Astrocyte (in vitro differentiated cells and primary cell): ENCODE measurements around the gene NRF1. TPM values are rescaled to one million over a fixed set of nuclear protein-coding genes. Genes with fewer than 3 reads are reported as not detected.
"Not testable (repeated sequence)": the region's sequence is repeated elsewhere in the genome, so short reads cannot be mapped to it uniquely, and the experiment has no call there.

ENCODE experiments used
- DNase-seq: peaks from one replicate; pipeline ENCODE4 v3.0.0-alpha.2; 2010; ENCODE audit warnings: low read depth
- FAIRE-seq: peaks from 2 replicates; lab custom pipeline; 2011; peaks lifted over from hg19 to GRCh38; lab: Jason Lieb, UNC
- H2AFZ ChIP-seq: 2 replicates; pipeline ENCODE4 v1.6.0; 2012; ENCODE audit warnings: low read depth, low read length, inconsistent platforms
- H3K27ac ChIP-seq: 2 replicates; pipeline ENCODE4 v1.5.1; 2011; ENCODE audit warnings: low read depth, low read length, inconsistent platforms
- H3K27me3 ChIP-seq: 2 replicates; pipeline ENCODE4 v1.6.0; 2011; ENCODE audit warnings: low read length, inconsistent platforms; ENCODE audit not compliant: insufficient read depth
- H3K36me3 ChIP-seq: 2 replicates; pipeline ENCODE4 v1.5.1; 2011; ENCODE audit warnings: low read length, inconsistent platforms; ENCODE audit not compliant: insufficient read depth
- H3K4me1 ChIP-seq: 2 replicates; pipeline ENCODE4 v1.5.1; 2011; ENCODE audit warnings: low read length, inconsistent platforms; ENCODE audit not compliant: insufficient read depth
- H3K4me2 ChIP-seq: 2 replicates; pipeline ENCODE4 v1.6.0; 2012; ENCODE audit warnings: low read length, inconsistent platforms
- H3K4me3 ChIP-seq: 2 replicates; pipeline ENCODE4 v1.5.1; 2011; ENCODE audit warnings: low read depth, mild to moderate bottlenecking, low read length, inconsistent platforms; ENCODE audit not compliant: insufficient read depth
- H3K79me2 ChIP-seq: 2 replicates; pipeline ENCODE4 v1.6.0; 2012; ENCODE audit warnings: mild to moderate bottlenecking, low read length, inconsistent platforms; ENCODE audit not compliant: insufficient read depth
- H3K9ac ChIP-seq: 2 replicates; pipeline ENCODE4 v1.6.0; 2012; ENCODE audit warnings: mild to moderate bottlenecking, low read length, inconsistent platforms
- H3K9me3 ChIP-seq: 2 replicates; pipeline ENCODE4 v1.5.1; 2012; ENCODE audit warnings: low read depth, mild to moderate bottlenecking, low read length, inconsistent platforms; ENCODE audit not compliant: insufficient read depth
- H4K20me1 ChIP-seq: 2 replicates; pipeline ENCODE4 v1.6.0; 2012; ENCODE audit warnings: low read length, inconsistent platforms; ENCODE audit not compliant: insufficient read depth
- H3K27ac Mint-ChIP-seq: one replicate; pipeline ENCODE4 v1.8.0; 2021; ENCODE audit warnings: mild to moderate bottlenecking, mixed read lengths; ENCODE audit not compliant: unreplicated experiment
- H3K27me3 Mint-ChIP-seq: one replicate; pipeline ENCODE4 v1.8.0; 2021; ENCODE audit warnings: low read depth, mixed read lengths; ENCODE audit not compliant: unreplicated experiment
- H3K36me3 Mint-ChIP-seq: one replicate; pipeline ENCODE4 v1.8.0; 2021; ENCODE audit warnings: low read depth, mixed read lengths; ENCODE audit not compliant: unreplicated experiment
- H3K4me1 Mint-ChIP-seq: one replicate; pipeline ENCODE4 v1.8.0; 2021; ENCODE audit warnings: low read depth, mixed read lengths; ENCODE audit not compliant: unreplicated experiment
- H3K4me3 Mint-ChIP-seq: one replicate; pipeline ENCODE4 v1.8.0; 2021; ENCODE audit warnings: mild to moderate bottlenecking, moderate library complexity, mixed read lengths; ENCODE audit not compliant: unreplicated experiment
- H3K9me3 Mint-ChIP-seq: one replicate; pipeline ENCODE4 v1.8.0; 2021; ENCODE audit warnings: mild to moderate bottlenecking, mixed read lengths; ENCODE audit not compliant: unreplicated experiment
- EZH2 ChIP-seq: IDR thresholded peaks from 2 replicates; pipeline ENCODE4 v1.6.1; 2012; ENCODE audit warnings: mild to moderate bottlenecking, low read length, inconsistent platforms; ENCODE audit not compliant: insufficient read depth
- total RNA-seq: library from RNA; stranded (reverse); gene quantifications from 2 replicates; pipeline ENCODE4 v1.2.1, GENCODE V29; 2021
- TF ChIP-seq, protein P1 (sequence below): IDR thresholded peaks from 2 replicates; pipeline ENCODE4 v1.5.1; 2011; ENCODE audit warnings: low read depth, mild to moderate bottlenecking, inconsistent platforms, low read length, moderate library complexity; ENCODE audit not compliant: insufficient read depth

Gene NRF1
- total RNA-seq, 1 donor from 2014 or later: 12.7 TPM

DNA sequence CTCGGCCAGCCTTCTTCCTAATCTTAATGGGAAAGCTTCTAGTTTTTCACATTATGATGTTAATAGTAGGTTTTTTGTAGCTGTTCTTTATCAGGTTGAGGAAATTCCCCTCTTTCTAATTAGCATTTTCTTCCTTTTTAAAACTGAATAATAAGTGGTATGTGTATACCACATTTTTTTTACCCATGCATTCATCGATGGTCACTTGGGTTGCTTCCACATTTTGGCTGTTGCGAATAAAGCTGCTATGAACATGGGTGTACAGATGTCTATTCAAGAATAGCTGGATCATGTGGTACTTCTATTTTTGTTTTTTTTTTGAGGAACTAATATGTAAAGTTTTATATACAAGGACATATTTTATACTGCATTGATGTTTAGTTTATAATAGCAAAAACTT is 44.3 kb downstream of the NRF1 start:
- H3K4me1 Mint-ChIP-seq: no peaks in the 10 kb centered on the region
- TF ChIP-seq EZH2: no peak
- TF ChIP-seq, protein P1, sequence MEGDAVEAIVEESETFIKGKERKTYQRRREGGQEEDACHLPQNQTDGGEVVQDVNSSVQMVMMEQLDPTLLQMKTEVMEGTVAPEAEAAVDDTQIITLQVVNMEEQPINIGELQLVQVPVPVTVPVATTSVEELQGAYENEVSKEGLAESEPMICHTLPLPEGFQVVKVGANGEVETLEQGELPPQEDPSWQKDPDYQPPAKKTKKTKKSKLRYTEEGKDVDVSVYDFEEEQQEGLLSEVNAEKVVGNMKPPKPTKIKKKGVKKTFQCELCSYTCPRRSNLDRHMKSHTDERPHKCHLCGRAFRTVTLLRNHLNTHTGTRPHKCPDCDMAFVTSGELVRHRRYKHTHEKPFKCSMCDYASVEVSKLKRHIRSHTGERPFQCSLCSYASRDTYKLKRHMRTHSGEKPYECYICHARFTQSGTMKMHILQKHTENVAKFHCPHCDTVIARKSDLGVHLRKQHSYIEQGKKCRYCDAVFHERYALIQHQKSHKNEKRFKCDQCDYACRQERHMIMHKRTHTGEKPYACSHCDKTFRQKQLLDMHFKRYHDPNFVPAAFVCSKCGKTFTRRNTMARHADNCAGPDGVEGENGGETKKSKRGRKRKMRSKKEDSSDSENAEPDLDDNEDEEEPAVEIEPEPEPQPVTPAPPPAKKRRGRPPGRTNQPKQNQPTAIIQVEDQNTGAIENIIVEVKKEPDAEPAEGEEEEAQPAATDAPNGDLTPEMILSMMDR: no peak
- no peak overlapping the region for H3K4me3 ChIP-seq
- H3K9ac ChIP-seq: no peak overlapping the region
- peaks cover 20% of the 10 kb centered on the region for H3K36me3 Mint-ChIP-seq
- DNase-seq (no peak), FAIRE-seq (no peak)
- H3K27me3 ChIP-seq: no peaks in the 10 kb centered on the region
- no peaks in the 10 kb centered on the region for H3K27me3 Mint-ChIP-seq
- H3K36me3 ChIP-seq: peaks cover 6% of the 10 kb centered on the region
- no peak overlapping the region for H2AFZ ChIP-seq
- H3K4me2 ChIP-seq: no peak overlapping the region
- no peak overlapping the region for H3K27ac Mint-ChIP-seq
- peaks cover 14% of the 10 kb centered on the region for H3K9me3 Mint-ChIP-seq
- no peaks in the 10 kb centered on the region for H3K79me2 ChIP-seq
- H3K4me3 Mint-ChIP-seq: no peak overlapping the region
- H4K20me1 ChIP-seq: peaks cover 11% of the 10 kb centered on the region
- no peaks in the 10 kb centered on the region for H3K4me1 ChIP-seq
- peaks cover 7% of the 10 kb centered on the region for H3K9me3 ChIP-seq
- no peak overlapping the region for H3K27ac ChIP-seq

DNA sequence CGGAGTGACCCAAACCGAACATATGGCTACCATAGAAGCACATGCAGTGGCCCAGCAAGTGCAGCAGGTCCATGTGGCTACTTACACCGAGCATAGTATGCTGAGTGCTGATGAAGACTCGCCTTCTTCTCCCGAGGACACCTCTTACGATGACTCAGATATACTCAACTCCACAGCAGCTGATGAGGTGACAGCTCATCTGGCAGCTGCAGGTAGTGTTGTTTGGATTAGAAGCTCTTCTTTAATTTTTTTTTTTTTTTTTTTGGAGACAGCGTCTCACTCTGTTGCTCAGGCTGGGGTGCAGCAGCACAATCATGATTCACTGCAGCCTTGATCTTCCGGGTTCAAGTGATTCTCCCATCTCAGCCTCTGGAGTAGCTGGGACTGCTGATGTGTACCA is 45.8 kb downstream of the NRF1 start:
- Histone ChIP-seq H3K4me1 (no peaks in the 10 kb centered on the region), H3K9ac (no peak overlapping the region), H3K27me3 (no peaks in the 10 kb centered on the region), H3K4me3 (no peak overlapping the region), H4K20me1 (peaks cover 7% of the 10 kb centered on the region), H3K36me3 (peaks cover 7% of the 10 kb centered on the region), H3K27ac (no peak overlapping the region), H2AFZ (no peak overlapping the region), H3K4me2 (no peak overlapping the region), H3K79me2 (no peaks in the 10 kb centered on the region), H3K9me3 (peaks cover 14% of the 10 kb centered on the region)
- FAIRE-seq: no peak
- Mint-ChIP-seq H3K27ac (no peak overlapping the region), H3K27me3 (no peaks in the 10 kb centered on the region), H3K36me3 (peaks cover 33% of the 10 kb centered on the region), H3K9me3 (peaks cover 27% of the 10 kb centered on the region), H3K4me1 (no peaks in the 10 kb centered on the region), H3K4me3 (no peak overlapping the region)
- no peak for DNase-seq
- TF ChIP-seq, protein P1: no peak
- no peak for TF ChIP-seq EZH2

DNA sequence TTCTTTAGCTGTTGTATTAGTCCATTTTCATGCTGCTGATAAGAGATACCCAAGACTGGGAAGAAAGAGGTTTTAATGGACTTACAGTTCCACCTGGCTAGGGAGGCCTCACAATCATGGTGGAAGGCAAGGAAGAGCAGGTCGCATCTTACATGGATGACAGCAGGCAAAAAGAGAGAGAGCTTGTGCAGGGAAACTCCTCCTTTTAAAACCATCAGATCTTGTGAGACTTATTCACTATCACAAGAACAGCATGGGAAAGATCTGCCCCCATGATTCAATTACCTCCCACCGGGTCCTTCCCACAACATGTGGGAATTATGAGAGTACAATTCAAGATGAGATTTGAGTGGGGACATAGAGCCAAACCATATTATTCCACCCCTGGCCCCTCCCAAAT is 48.4 kb downstream of the NRF1 start:
- H3K9me3 Mint-ChIP-seq: peaks cover 27% of the 10 kb centered on the region
- H3K4me3 ChIP-seq, H4K20me1 ChIP-seq, H3K9ac ChIP-seq, H3K27ac Mint-ChIP-seq, DNase-seq, H3K4me1 Mint-ChIP-seq, H3K27me3 ChIP-seq, H3K4me3 Mint-ChIP-seq, H3K4me1 ChIP-seq, H3K79me2 ChIP-seq, H3K36me3 ChIP-seq, H3K27me3 Mint-ChIP-seq, FAIRE-seq, H2AFZ ChIP-seq, H3K27ac ChIP-seq, H3K4me2 ChIP-seq: not testable (repeated sequence)
- peaks cover 38% of the 10 kb centered on the region for H3K36me3 Mint-ChIP-seq
- peaks cover 14% of the 10 kb centered on the region for H3K9me3 ChIP-seq
